ENCODE data around the gene GGACT.

The GGACT gene

DNA sequence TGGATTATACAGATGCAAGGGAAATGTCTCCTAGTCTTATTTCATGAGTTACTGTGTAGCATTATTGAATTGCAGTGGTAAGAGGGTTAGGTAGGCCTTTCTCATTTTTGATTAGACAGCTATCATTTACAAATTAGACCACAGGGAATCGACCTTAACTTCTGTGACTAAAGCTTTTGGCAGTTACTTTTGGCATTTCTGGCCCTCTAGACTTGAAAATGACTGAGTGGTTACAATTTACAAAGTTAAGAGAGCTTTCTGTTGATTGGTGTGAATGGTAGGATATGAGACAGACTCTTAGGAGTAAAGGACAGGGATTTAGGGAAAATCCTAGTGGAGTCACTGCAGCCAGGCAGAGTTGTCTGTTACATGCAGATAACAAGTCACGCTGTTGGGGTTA lies 86.1 kb downstream of the GGACT start:
- TF ChIP-seq, protein P1, sequence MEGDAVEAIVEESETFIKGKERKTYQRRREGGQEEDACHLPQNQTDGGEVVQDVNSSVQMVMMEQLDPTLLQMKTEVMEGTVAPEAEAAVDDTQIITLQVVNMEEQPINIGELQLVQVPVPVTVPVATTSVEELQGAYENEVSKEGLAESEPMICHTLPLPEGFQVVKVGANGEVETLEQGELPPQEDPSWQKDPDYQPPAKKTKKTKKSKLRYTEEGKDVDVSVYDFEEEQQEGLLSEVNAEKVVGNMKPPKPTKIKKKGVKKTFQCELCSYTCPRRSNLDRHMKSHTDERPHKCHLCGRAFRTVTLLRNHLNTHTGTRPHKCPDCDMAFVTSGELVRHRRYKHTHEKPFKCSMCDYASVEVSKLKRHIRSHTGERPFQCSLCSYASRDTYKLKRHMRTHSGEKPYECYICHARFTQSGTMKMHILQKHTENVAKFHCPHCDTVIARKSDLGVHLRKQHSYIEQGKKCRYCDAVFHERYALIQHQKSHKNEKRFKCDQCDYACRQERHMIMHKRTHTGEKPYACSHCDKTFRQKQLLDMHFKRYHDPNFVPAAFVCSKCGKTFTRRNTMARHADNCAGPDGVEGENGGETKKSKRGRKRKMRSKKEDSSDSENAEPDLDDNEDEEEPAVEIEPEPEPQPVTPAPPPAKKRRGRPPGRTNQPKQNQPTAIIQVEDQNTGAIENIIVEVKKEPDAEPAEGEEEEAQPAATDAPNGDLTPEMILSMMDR (IDR thresholded peaks at IDR 0.05; ENCODE audit: insufficient read depth, low read depth, low read length, missing control alignments) = no peak
- H3K4me3 ChIP-seq (ENCODE audit: low read length) = no peak overlapping the region
- no peak for DNase-seq (ENCODE audit: low read depth)

DNA sequence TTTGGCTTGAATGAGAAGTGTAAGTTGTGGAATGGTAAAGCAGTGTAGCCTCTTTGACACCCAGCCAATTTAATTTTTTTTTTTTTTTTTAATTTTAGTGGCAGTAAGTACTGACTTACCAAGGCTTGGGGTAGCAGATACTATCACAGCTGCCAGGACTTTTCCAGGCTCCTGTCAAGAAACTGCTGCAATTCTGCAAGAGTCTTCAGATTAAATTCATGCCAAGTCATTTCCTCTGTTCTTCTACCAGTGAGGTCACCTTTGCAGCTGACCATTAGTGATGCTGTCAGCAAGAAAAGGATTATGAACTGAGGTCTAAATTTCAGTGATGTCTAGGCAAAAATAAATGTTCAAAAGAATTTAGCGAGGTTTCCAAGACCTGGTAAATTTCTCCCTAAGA lies 91.2 kb downstream of the GGACT start:
- no peak for DNase-seq (ENCODE audit: low read depth)
- H3K4me3 ChIP-seq (ENCODE audit: low read length) = no peak overlapping the region
- TF ChIP-seq, protein P1 (IDR thresholded peaks at IDR 0.05; ENCODE audit: insufficient read depth, low read depth, low read length, missing control alignments) = no peak

DNA sequence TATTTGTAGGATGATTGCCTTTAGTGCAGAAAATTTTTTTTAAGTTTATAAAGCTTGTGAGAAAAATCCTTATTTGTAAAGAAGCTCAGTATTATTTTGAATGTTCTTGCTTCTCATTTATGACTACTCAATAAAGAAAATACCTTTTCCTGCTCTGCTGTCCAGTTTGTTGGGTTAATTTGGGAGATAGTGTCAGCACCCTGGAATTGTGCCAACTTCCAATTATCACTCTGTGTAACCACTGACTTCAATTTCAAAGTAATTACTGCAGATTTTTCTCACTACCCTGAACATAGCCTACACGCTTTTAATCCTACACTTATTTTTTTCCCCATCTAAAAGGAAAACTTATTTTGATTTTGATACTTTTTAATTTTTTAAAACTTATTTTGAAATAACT lies 93.1 kb downstream of the GGACT start:
- TF ChIP-seq, protein P1 (IDR thresholded peaks at IDR 0.05; ENCODE audit: insufficient read depth, low read depth, low read length, missing control alignments) = no peak
- DNase-seq (ENCODE audit: low read depth) = no peak
- no peak overlapping the region for H3K4me3 ChIP-seq (ENCODE audit: low read length)

DNA sequence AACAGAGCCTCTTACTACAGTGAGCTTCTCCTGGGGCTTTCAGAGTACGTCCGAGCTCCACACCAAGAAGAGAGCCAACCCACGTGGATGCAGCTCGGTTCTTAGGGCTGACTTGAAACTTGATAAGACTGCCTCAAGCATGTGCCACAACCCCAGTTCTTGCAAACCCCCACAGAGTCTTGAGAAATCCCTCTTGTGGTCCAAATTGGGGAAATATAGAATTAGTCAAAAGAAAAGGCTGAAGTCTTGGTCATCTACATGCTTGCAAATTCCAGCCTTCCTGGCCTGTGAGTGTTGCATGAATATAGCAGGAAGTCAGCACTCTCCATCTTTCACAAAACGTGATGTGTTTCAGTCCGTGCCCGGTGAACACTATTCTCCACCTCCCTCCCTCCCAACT lies 95.2 kb downstream of the GGACT start:
- H3K4me3 ChIP-seq (ENCODE audit: low read length) = no peak overlapping the region
- TF ChIP-seq, protein P1 (IDR thresholded peaks at IDR 0.05; ENCODE audit: insufficient read depth, low read depth, low read length, missing control alignments) = no peak
- DNase-seq (ENCODE audit: low read depth) = no peak

DNA sequence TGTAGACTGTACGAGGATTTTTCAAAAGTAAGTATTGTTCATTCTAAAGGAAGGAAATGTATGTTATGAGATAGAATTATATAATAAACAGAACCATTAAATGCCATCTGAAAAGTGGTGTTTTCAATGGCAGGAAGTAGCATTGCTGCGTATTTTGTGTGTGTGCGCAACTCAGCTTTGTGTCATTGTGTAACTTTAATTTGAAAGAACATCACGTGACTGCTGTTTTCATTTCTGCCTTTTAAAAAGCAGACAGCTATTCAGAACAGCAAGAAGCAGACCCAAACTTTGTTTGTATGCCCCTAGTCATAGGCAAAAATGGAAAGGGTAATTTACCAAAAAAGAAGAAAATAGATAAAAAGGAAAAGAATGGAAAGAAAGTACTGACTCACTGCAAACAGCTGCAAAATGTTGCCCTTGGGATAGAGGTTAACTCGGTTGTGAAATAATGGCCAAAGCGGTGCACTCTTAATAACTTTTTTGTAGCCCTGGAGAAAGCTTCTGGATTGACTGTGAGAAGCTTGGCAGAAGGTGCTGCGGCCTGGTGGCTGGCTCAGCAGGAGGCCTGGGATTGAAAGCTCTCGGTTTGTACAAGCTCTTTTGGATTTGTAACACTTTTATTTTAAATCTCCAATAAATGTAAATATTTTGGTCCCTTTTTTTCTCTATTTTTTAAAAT lies 97.3 kb downstream of the GGACT start:
- DNase-seq (ENCODE audit: low read depth) = no peak
- no peak overlapping the region for H3K4me3 ChIP-seq (ENCODE audit: low read length)

DNA sequence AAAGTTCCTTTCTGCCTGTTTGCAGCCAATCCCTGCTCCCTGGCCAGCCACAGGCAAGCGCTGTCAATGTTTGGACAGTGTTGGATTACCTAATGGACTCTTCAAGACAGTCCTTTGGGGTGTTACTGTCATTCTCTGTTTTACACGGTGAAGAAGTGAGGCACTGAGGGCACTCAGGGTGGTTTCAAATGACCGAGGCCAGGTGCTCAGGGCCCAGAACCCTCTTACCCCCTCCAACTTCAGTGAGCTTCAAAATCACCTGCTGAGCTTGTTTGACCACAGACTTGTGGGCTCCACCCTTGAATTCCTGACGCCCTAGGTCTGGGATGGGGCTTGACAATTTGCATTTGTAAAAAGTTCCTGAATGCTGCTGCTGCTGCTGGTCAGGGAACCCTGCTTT lies 97.9 kb downstream of the GGACT start:
- TF ChIP-seq, protein P1 (IDR thresholded peaks at IDR 0.05; ENCODE audit: insufficient read depth, low read depth, low read length, missing control alignments) = no peak
- peak; percentile 20 for DNase-seq (ENCODE audit: low read depth)
- H3K4me3 ChIP-seq (ENCODE audit: low read length) = no peak overlapping the region

More for the DNA sequence above, 97.3 kb downstream of the GGACT start:
- TF ChIP-seq, protein P1 (IDR thresholded peaks at IDR 0.05; ENCODE audit: insufficient read depth, low read depth, low read length, missing control alignments) = no peak

DNA sequence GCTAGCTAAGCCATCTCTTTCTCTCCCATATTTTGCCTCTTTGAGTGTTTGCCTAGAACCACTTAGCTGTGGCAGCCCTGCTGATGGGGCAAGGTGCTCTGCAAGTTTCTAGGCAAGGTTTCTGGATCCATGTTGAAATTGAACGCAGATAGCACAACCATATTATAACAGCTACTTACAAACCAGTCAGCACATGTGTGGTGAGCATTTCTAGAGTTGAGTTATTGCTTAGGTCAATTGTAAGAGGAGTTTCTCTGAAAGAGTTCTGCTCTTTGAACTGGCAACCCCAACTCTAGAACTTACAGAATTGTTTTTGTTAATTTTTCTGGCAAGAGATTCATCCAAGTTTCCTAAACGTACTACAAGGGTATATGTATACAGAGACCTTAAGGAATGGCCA lies 103.3 kb downstream of the GGACT start:
- no peak overlapping the region for H3K4me3 ChIP-seq (ENCODE audit: low read length)
- DNase-seq (ENCODE audit: low read depth) = no peak
- TF ChIP-seq, protein P1 (IDR thresholded peaks at IDR 0.05; ENCODE audit: insufficient read depth, low read depth, low read length, missing control alignments) = no peak

Data from epithelial cell of esophagus (primary cell).